Measurements from ENCODE around the gene RRP1B. TPM values are rescaled to one million over a fixed set of nuclear protein-coding genes. Genes with fewer than 3 reads are reported as not detected.

Gene RRP1B
- total RNA-seq, 1 donor from 2014 or later = 34.0 TPM

GRCh38 chr21:43691086-43691795, 31.9 kb downstream of the RRP1B start:
- Histone ChIP-seq H4K20me1 (ENCODE audit: insufficient read depth, low read length) (no peaks in the 10 kb centered on the region), H3K9me3 (ENCODE audit: insufficient read depth, low read depth, low read length) (no peaks in the 10 kb centered on the region), H3K4me1 (ENCODE audit: insufficient read depth, low read length) (no peaks in the 10 kb centered on the region), H3K79me2 (ENCODE audit: insufficient read depth, low read length) (no peaks in the 10 kb centered on the region), H3K27ac (ENCODE audit: low read depth, low read length) (no peak overlapping the region), H3K27me3 (ENCODE audit: insufficient read depth, low read length) (no peaks in the 10 kb centered on the region), H3K9ac (ENCODE audit: low read length) (no peak overlapping the region), H3K4me3 (ENCODE audit: insufficient read depth, low read depth, low read length) (no peak overlapping the region), H2AFZ (ENCODE audit: low read depth, low read length) (no peak overlapping the region), H3K4me2 (ENCODE audit: low read length) (no peak overlapping the region), H3K36me3 (ENCODE audit: insufficient read depth, low read length) (peaks cover 15% of the 10 kb centered on the region)
- Mint-ChIP-seq H3K4me3 (ENCODE audit: unreplicated experiment) (no peak overlapping the region), H3K27me3 (ENCODE audit: low read depth, unreplicated experiment) (no peaks in the 10 kb centered on the region), H3K27ac (ENCODE audit: unreplicated experiment) (no peak overlapping the region), H3K9me3 (ENCODE audit: unreplicated experiment) (peaks cover 1% of the 10 kb centered on the region), H3K4me1 (ENCODE audit: low read depth, unreplicated experiment) (no peaks in the 10 kb centered on the region), H3K36me3 (ENCODE audit: low read depth, unreplicated experiment) (peaks cover 12% of the 10 kb centered on the region)
- no peak for DNase-seq (ENCODE audit: low read depth)
- no peak for FAIRE-seq
- no peak for TF ChIP-seq EZH2 (IDR thresholded peaks at IDR 0.05; ENCODE audit: insufficient read depth, low read length)
- no peak for TF ChIP-seq CTCF (IDR thresholded peaks at IDR 0.05; ENCODE audit: insufficient read depth, low read depth, low read length)

DNA sequence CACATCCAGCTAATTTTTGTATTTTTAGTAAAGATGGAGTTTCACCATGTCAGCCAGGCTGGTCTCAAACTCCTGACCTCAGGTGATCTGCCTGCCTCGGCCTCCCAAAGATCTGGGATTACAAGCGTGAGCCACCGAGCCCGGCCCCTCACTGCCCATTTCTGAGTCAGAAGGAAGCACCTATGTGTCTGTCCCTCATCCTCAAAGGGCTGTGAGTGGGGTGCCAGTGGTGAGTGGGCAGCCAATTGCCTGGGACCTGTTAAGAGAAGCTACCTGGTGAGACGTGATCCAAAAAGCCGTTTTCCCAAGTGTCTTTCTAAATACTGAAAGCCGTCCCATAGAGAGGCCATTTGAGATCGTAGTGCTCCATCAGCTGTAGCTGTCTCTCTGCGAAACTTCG, 32.4 kb downstream of the RRP1B start:
- Histone ChIP-seq H3K4me1 (ENCODE audit: insufficient read depth, low read length) (no peaks in the 10 kb centered on the region), H3K9me3 (ENCODE audit: insufficient read depth, low read depth, low read length) (no peaks in the 10 kb centered on the region), H3K27me3 (ENCODE audit: insufficient read depth, low read length) (no peaks in the 10 kb centered on the region), H3K9ac (ENCODE audit: low read length) (no peak overlapping the region), H3K27ac (ENCODE audit: low read depth, low read length) (no peak overlapping the region), H3K36me3 (ENCODE audit: insufficient read depth, low read length) (peaks cover 14% of the 10 kb centered on the region), H4K20me1 (ENCODE audit: insufficient read depth, low read length) (no peaks in the 10 kb centered on the region), H3K79me2 (ENCODE audit: insufficient read depth, low read length) (no peaks in the 10 kb centered on the region), H2AFZ (ENCODE audit: low read depth, low read length) (no peak overlapping the region), H3K4me3 (ENCODE audit: insufficient read depth, low read depth, low read length) (no peak overlapping the region), H3K4me2 (ENCODE audit: low read length) (no peak overlapping the region)
- TF ChIP-seq CTCF (IDR thresholded peaks at IDR 0.05; ENCODE audit: insufficient read depth, low read depth, low read length) (no peak), EZH2 (IDR thresholded peaks at IDR 0.05; ENCODE audit: insufficient read depth, low read length) (no peak)
- DNase-seq (ENCODE audit: low read depth) (no peak), FAIRE-seq (no peak)
- H3K4me3 Mint-ChIP-seq (ENCODE audit: unreplicated experiment) = no peak overlapping the region
- H3K27ac Mint-ChIP-seq (ENCODE audit: unreplicated experiment) = no peak overlapping the region
- no peaks in the 10 kb centered on the region for H3K27me3 Mint-ChIP-seq (ENCODE audit: low read depth, unreplicated experiment)
- peaks cover 1% of the 10 kb centered on the region for H3K9me3 Mint-ChIP-seq (ENCODE audit: unreplicated experiment)
- no peaks in the 10 kb centered on the region for H3K4me1 Mint-ChIP-seq (ENCODE audit: low read depth, unreplicated experiment)
- peaks cover 15% of the 10 kb centered on the region for H3K36me3 Mint-ChIP-seq (ENCODE audit: low read depth, unreplicated experiment)

DNA sequence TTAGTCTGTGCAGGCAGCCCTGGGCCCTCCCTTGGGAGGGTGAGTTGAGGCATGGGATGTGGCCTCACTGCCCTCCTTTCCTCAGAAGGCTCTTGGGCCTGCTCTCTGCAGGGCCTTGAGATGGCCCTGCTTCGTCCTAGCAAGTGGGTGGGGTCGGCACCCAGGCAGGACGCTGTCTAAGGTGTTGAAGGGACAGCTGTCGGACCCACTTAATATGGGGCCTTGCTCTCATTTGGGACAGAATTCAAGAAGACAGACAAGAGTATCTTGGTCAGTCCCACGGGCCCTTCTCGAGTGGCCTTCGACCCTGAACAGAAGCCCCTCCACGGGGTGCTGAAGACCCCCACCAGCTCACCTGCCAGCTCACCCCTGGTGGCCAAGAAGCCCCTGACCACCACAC, 33.6 kb downstream of the RRP1B start:
- H3K4me2 ChIP-seq (ENCODE audit: low read length) = no peak overlapping the region
- Mint-ChIP-seq H3K9me3 (ENCODE audit: unreplicated experiment) (peaks cover 1% of the 10 kb centered on the region), H3K27ac (ENCODE audit: unreplicated experiment) (no peak overlapping the region), H3K4me3 (ENCODE audit: unreplicated experiment) (no peak overlapping the region), H3K36me3 (ENCODE audit: low read depth, unreplicated experiment) (peaks cover 11% of the 10 kb centered on the region), H3K27me3 (ENCODE audit: low read depth, unreplicated experiment) (no peaks in the 10 kb centered on the region), H3K4me1 (ENCODE audit: low read depth, unreplicated experiment) (no peaks in the 10 kb centered on the region)
- no peaks in the 10 kb centered on the region for H3K4me1 ChIP-seq (ENCODE audit: insufficient read depth, low read length)
- no peaks in the 10 kb centered on the region for H4K20me1 ChIP-seq (ENCODE audit: insufficient read depth, low read length)
- H2AFZ ChIP-seq (ENCODE audit: low read depth, low read length) = no peak overlapping the region
- H3K27ac ChIP-seq (ENCODE audit: low read depth, low read length) = no peak overlapping the region
- H3K4me3 ChIP-seq (ENCODE audit: insufficient read depth, low read depth, low read length) = no peak overlapping the region
- no peaks in the 10 kb centered on the region for H3K9me3 ChIP-seq (ENCODE audit: insufficient read depth, low read depth, low read length)
- peaks cover 14% of the 10 kb centered on the region for H3K36me3 ChIP-seq (ENCODE audit: insufficient read depth, low read length)
- H3K79me2 ChIP-seq (ENCODE audit: insufficient read depth, low read length) = no peaks in the 10 kb centered on the region
- TF ChIP-seq CTCF (IDR thresholded peaks at IDR 0.05; ENCODE audit: insufficient read depth, low read depth, low read length) (no peak), EZH2 (IDR thresholded peaks at IDR 0.05; ENCODE audit: insufficient read depth, low read length) (no peak)
- FAIRE-seq (no peak), DNase-seq (ENCODE audit: low read depth) (no peak)
- H3K27me3 ChIP-seq (ENCODE audit: insufficient read depth, low read length) = no peaks in the 10 kb centered on the region
- H3K9ac ChIP-seq (ENCODE audit: low read length) = no peak overlapping the region
